Glutamatergic neuron (in vitro differentiated cells): ENCODE data around the gene PRDM10. TPM values are rescaled to one million over a fixed set of nuclear protein-coding genes. Genes with fewer than 3 reads are reported as not detected.

Source experiments
- DNase-seq: peaks from one replicate; pipeline ENCODE4 v3.0.0; 2022
- H3K27ac Mint-ChIP-seq: one replicate; pipeline ENCODE4 v1.8.0; 2020; ENCODE audit warnings: mild to moderate bottlenecking, mixed read lengths, inconsistent platforms; ENCODE audit not compliant: unreplicated experiment
- H3K27me3 Mint-ChIP-seq: one replicate; pipeline ENCODE4 v1.8.0; 2020; ENCODE audit warnings: mild to moderate bottlenecking, moderate library complexity, mixed read lengths, inconsistent platforms; ENCODE audit not compliant: unreplicated experiment
- H3K36me3 Mint-ChIP-seq: one replicate; pipeline ENCODE4 v1.8.0; 2020; ENCODE audit warnings: mild to moderate bottlenecking, mixed read lengths, inconsistent platforms; ENCODE audit not compliant: unreplicated experiment
- H3K4me1 Mint-ChIP-seq: one replicate; pipeline ENCODE4 v1.8.0; 2020; ENCODE audit warnings: mild to moderate bottlenecking, low read depth, mixed read lengths, inconsistent platforms; ENCODE audit not compliant: unreplicated experiment
- H3K4me3 Mint-ChIP-seq: one replicate; pipeline ENCODE4 v1.8.0; 2020; ENCODE audit warnings: mild to moderate bottlenecking, mixed read lengths, inconsistent platforms; ENCODE audit not compliant: unreplicated experiment
- H3K9me3 Mint-ChIP-seq: one replicate; pipeline ENCODE4 v1.8.0; 2020; ENCODE audit warnings: mild to moderate bottlenecking, moderate library complexity, mixed read lengths, inconsistent platforms; ENCODE audit not compliant: unreplicated experiment
- total RNA-seq: library from RNA; stranded (reverse); fragmentation: NEBNext Ultra II Directional; extraction: Animal tissue kit (Norgen Biotek cat#: 25700); gene quantifications from one replicate; pipeline ENCODE4 v1.2.1, GENCODE V29; 2021; ENCODE audit not compliant: unreplicated experiment
- TF ChIP-seq, protein P1 (sequence below): fragments of 200-600 bp; sonication (generic); IDR thresholded peaks from one replicate; pipeline ENCODE4 v1.5.0; 2021; ENCODE audit not compliant: partially characterized antibody, unreplicated experiment

PRDM10 gene
- total RNA-seq, 1 donor from 2014 or later: 19.8 TPM

GRCh38 chr11:129945373-129945772, 57.3 kb downstream of the PRDM10 start:
- Mint-ChIP-seq H3K4me1 (peaks cover 9% of the 10 kb centered on the region), H3K27ac (no peak overlapping the region), H3K27me3 (peaks cover 2% of the 10 kb centered on the region), H3K4me3 (no peak overlapping the region), H3K9me3 (no peaks in the 10 kb centered on the region), H3K36me3 (no peaks in the 10 kb centered on the region)
- TF ChIP-seq, protein P1, sequence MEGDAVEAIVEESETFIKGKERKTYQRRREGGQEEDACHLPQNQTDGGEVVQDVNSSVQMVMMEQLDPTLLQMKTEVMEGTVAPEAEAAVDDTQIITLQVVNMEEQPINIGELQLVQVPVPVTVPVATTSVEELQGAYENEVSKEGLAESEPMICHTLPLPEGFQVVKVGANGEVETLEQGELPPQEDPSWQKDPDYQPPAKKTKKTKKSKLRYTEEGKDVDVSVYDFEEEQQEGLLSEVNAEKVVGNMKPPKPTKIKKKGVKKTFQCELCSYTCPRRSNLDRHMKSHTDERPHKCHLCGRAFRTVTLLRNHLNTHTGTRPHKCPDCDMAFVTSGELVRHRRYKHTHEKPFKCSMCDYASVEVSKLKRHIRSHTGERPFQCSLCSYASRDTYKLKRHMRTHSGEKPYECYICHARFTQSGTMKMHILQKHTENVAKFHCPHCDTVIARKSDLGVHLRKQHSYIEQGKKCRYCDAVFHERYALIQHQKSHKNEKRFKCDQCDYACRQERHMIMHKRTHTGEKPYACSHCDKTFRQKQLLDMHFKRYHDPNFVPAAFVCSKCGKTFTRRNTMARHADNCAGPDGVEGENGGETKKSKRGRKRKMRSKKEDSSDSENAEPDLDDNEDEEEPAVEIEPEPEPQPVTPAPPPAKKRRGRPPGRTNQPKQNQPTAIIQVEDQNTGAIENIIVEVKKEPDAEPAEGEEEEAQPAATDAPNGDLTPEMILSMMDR: no peak
- DNase-seq: no peak

GRCh38 chr11:129944696-129945095, 57.9 kb downstream of the PRDM10 start:
- Mint-ChIP-seq H3K4me1 (peaks cover 8% of the 10 kb centered on the region), H3K27me3 (peaks cover 2% of the 10 kb centered on the region), H3K4me3 (no peak overlapping the region), H3K27ac (no peak overlapping the region), H3K9me3 (no peaks in the 10 kb centered on the region), H3K36me3 (no peaks in the 10 kb centered on the region)
- no peak for DNase-seq
- TF ChIP-seq, protein P1: no peak

GRCh38 chr11:129943036-129943435, 59.6 kb downstream of the PRDM10 start:
- Mint-ChIP-seq H3K4me1 (peaks cover under 1% of the 10 kb centered on the region), H3K36me3 (no peaks in the 10 kb centered on the region), H3K27ac (no peak overlapping the region), H3K4me3 (no peak overlapping the region), H3K9me3 (no peaks in the 10 kb centered on the region), H3K27me3 (peaks cover 2% of the 10 kb centered on the region)
- TF ChIP-seq, protein P1: no peak
- no peak for DNase-seq

- no peak for DNase-seq
- TF ChIP-seq, protein P1: no peak
- no peaks in the 10 kb centered on the region for H3K4me1 Mint-ChIP-seq
- no peak overlapping the region for H3K27ac Mint-ChIP-seq
- no peaks in the 10 kb centered on the region for H3K9me3 Mint-ChIP-seq
- H3K4me3 Mint-ChIP-seq: no peak overlapping the region
- H3K36me3 Mint-ChIP-seq: no peaks in the 10 kb centered on the region
- no peaks in the 10 kb centered on the region for H3K27me3 Mint-ChIP-seq
Observed at GRCh38 chr11:129939510-129939909, 63.1 kb downstream of the PRDM10 start.

GRCh38 chr11:129938764-129939163, 63.9 kb downstream of the PRDM10 start:
- H3K4me1 Mint-ChIP-seq: no peaks in the 10 kb centered on the region
- no peak overlapping the region for H3K4me3 Mint-ChIP-seq
- H3K27me3 Mint-ChIP-seq: no peaks in the 10 kb centered on the region
- no peak overlapping the region for H3K27ac Mint-ChIP-seq
- DNase-seq: no peak
- H3K9me3 Mint-ChIP-seq: no peaks in the 10 kb centered on the region
- peaks cover 6% of the 10 kb centered on the region for H3K36me3 Mint-ChIP-seq
- TF ChIP-seq, protein P1: no peak
